Articular chondrocyte of knee joint (primary cell): ENCODE results near the gene PNPT1. TPM values are rescaled to one million over a fixed set of nuclear protein-coding genes. Genes with fewer than 3 reads are reported as not detected.

Source experiments
- total RNA-seq: library from RNA; depleted of rRNA; stranded (reverse); fragments of >200 nt; gene quantifications from 2 replicates; pipeline ENCODE4 v1.2.3, GENCODE V29; 2012

Gene PNPT1
- total RNA-seq, result 16.1 and 19.3 TPM in 2 replicates

GRCh38 chr2:55693181-55694125, at the start of gene PNPT1:
PNPT1 (minus strand) TSS chr2:55693844; CDS start chr2:55693823, 21 bp downstream.

GRCh38 chr2:55617175-55618024, 76.2 kb downstream of the PNPT1 start, which contains the start of gene PPP4R3B:
PPP4R3B (minus strand) TSS chr2:55617622; CDS start chr2:55617285, 337 bp downstream.

Other genes with a start within 250 kb of the PNPT1 start
- gene CFAP36, start 174.1 kb downstream of the PNPT1 start, total RNA-seq, result 42.5 and 45.0 TPM in 2 replicates
- 52.5 and 68.1 TPM in 2 replicates for gene PPP4R3B, start 76.2 kb downstream of the PNPT1 start, total RNA-seq
- gene EFEMP1, start 229.9 kb upstream of the PNPT1 start, total RNA-seq, result 4,378 and 4,638 TPM in 2 replicates